ENCODE results near the gene CFAP251. TPM values are rescaled to one million over a fixed set of nuclear protein-coding genes. Genes with fewer than 3 reads are reported as not detected.

CFAP251 gene
- total and polyA plus RNA-seq, 2 donors (not counting 3 experiments of a cell fraction or from before 2014, with no cell fraction given): 3.3 to 4.0 TPM

GRCh38 chr12:122035292-122035691 is 116.9 kb downstream of the CFAP251 start:
- H3K4me3 ChIP-seq (replicated peaks in 1 of 3; ENCODE audit: insufficient read depth in 1 of 3, low read depth in 1 of 3, low read length in 3 of 3): no peak overlapping the region
- POLR2A ChIA-PET: no interaction called here
- H4K20me1 ChIP-seq (replicated peaks; ENCODE audit: control insufficient read depth, extremely low read depth, insufficient read depth, low read length): no peaks in the 10 kb centered on the region
- H3K9me3 ChIP-seq (replicated peaks; ENCODE audit: control insufficient read depth, insufficient read depth, low read length): no peaks in the 10 kb centered on the region
- FAIRE-seq (no peak), DNase-seq (ENCODE audit: low read depth, low spot score) (no peak)
- H3K4me2 ChIP-seq (ENCODE audit: insufficient read depth, low read length): no peak overlapping the region
- intact Hi-C loops (cut with micrococcal nuclease): no loop called here
- H3K9ac ChIP-seq (replicated peaks; ENCODE audit: extremely low read depth, insufficient read depth, low read length): no peak overlapping the region
- H2AFZ ChIP-seq (ENCODE audit: low read depth, low read length): no peak overlapping the region
- dilution Hi-C loops (cut with MboI; ENCODE audit: extremely low pct_ligation_motif_present, low sequenced_read_pairs): no loop called here
- no peak overlapping the region for H3K27ac ChIP-seq (ENCODE audit: insufficient read depth, low read depth, low read length)
- H3K27me3 ChIP-seq (ENCODE audit: control insufficient read depth in 2 of 2, insufficient read depth in 2 of 2, low read length in 2 of 2): no peaks in the 10 kb centered on the region
- no TSS peak for BruUV-seq (replicated peaks)
- H3K4me1 ChIP-seq (ENCODE audit: control insufficient read depth, extremely low read depth, insufficient read depth, low read length): no peaks in the 10 kb centered on the region
- H3K36me3 ChIP-seq (ENCODE audit: control insufficient read depth in 2 of 2, extremely low read depth in 1 of 2, insufficient read depth in 2 of 2, low read length in 2 of 2): no peaks in the 10 kb centered on the region
- H3K9me1 ChIP-seq (replicated peaks; ENCODE audit: control insufficient read depth, extremely low read depth, insufficient read depth, low read length): no peaks in the 10 kb centered on the region
- H3K79me2 ChIP-seq (ENCODE audit: control insufficient read depth, insufficient read depth, low read length): no peaks in the 10 kb centered on the region
- TF ChIP-seq POLR2AphosphoS5 (IDR thresholded peaks at IDR 0.05; ENCODE audit: insufficient read depth, low read depth, low read length): no peak
- no peak for TF ChIP-seq JUN (IDR thresholded peaks at IDR 0.05; ENCODE audit: borderline replicate concordance, insufficient read depth, insufficient read length, low read depth)
- TF ChIP-seq MYC (IDR thresholded peaks at IDR 0.05; ENCODE audit: low read depth, low read length): no peak
- no peak for TF ChIP-seq EZH2 (IDR thresholded peaks at IDR 0.05; ENCODE audit: borderline replicate concordance, low read depth, low read length, severe bottlenecking)
- TF ChIP-seq MAX (IDR thresholded peaks at IDR 0.05; ENCODE audit: insufficient read depth, insufficient read length): no peak
- no peak for TF ChIP-seq POLR2A (IDR thresholded peaks at IDR 0.05; ENCODE audit: low read depth, low read length)
- TF ChIP-seq FOS (IDR thresholded peaks at IDR 0.05; ENCODE audit: borderline replicate concordance, insufficient read depth, low read length): no peak
- no peak for TF ChIP-seq GATA2 (IDR thresholded peaks at IDR 0.05; ENCODE audit: insufficient read depth, insufficient read length, low read depth, low read length)
- TF ChIP-seq CTCF (IDR thresholded peaks at IDR 0.05; ENCODE audit: extremely low read depth in 1 of 2, insufficient read depth in 1 of 2, low read depth in 1 of 2, low read length in 2 of 2): no peak
- CTCF ChIA-PET: no interaction called here
